AG08395 (cell line): ENCODE data around the gene APRT.
"Not testable (repeated sequence)": the region's sequence is repeated elsewhere in the genome, so short reads cannot be mapped to it uniquely, and the experiment has no call there.

Experiments used
- DNase-seq: peaks from one replicate; pipeline ENCODE4 v3.0.0; 2012; ENCODE audit warnings: mixed read lengths, low spot score

Gene APRT

GRCh38 chr16:88841521-88842307, 30.0 kb upstream of the APRT start:
- DNase-seq, result no peak

GRCh38 chr16:88840600-88841215, 29.0 kb upstream of the APRT start:
- DNase-seq, result no peak

DNA sequence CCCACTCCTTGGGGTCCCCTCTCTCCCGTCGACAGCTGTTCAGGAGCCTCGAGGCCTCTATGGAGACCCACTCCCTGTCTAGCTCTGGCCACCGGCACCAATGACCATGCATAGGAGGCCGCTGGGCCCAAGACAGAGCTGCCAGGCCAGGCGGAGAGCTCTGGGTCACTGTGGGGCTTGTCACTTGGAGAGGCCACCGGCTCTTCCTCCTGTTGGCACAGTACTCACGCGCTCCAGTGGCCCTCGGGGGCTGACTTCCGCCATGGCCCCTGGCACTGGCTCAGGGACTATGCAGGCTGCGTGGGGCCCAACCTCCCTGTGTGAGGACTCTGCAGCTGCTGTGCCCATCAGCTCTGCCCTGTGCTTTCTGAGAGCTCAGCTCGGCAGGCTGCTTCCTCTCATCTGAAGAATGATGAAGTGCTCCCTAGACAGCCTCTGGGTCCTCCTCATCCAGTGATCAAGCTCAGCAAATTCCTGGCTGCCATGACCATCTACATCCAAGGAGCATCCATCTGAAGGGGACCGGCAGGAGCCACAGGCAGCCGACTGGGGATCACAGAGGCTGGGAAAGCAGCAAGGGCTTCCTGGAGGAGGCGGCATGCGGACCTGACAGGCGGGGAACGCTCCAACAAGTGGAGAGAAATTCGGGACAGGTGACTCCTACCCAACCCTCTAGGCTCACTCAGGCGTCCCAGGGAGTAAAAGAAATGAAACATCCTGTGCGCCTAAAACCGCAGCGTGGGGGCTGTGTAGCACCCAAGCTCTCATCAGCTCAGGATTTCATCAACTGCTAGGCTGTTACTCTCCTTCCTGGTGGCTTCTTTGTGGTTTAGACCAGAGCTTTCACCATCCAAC, 28.2 kb upstream of the APRT start:
- DNase-seq, result no peak

- no peak for DNase-seq
These were observed 27.4 kb upstream of the APRT start for GRCh38 chr16:88839026-88839529.

- no peak for DNase-seq
These were observed 26.8 kb upstream of the APRT start for GRCh38 chr16:88838566-88838965.

DNA sequence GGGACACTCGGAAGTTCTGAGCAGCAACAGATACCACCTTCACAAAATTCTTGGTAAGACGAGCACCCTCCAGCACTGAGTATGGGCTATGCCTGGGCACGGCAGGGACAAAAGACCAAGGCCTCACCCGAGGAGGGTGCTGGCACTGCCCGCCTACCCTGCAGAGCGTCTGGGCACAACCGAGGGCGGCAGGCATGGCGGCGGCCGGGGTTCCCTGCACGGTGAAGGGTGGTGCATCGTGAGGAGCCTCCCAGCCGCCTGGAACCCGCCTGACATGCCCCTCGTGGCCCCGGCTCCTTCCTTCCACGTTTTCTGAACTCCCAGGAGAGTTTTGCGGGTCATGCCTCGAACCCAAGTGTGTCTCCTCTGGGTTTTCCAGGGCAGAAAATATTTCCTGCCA, 26.1 kb upstream of the APRT start:
- no peak for DNase-seq

DNA sequence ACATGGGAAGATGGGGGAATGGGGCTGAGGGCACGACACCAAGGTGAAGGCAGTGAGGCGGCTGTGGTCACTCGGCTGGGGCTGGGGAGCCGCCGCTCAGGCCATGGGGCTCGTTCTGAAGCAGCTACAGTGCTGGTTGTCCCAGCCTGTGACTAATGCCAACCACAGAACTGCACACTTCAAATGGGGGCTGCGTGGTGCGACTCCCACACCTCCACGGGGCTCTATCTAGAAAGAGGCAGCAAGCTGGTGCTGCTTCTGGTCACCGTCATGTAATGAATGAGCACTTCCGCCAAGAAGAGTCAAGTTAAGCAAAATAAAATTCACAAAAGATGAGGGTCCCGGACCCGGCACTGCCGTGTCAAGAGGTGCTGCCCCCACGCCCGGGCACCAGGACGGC, 25.1 kb upstream of the APRT start:
- DNase-seq, result no peak

GRCh38 chr16:88835818-88836217, 24.1 kb upstream of the APRT start:
- no peak for DNase-seq

DNA sequence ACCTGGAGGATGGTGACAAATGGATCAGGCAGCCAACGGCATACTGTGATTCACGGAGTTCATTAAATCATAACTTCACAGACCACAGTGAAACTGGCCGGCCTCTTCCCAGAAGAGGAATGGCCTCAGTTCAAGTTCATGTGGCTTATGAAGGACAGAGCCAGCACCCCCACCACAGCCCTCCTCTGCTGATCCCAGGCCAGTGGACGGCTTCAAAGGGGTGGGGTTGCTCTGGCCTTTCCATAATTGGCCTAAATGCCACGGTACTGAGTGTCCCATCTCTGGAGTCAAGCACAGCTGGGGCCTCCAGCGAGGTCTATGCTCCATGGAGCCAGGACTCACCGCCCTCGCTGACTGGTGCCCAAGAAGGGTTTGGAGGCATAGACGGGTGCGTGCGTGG, 23.7 kb upstream of the APRT start:
- no peak for DNase-seq

- no peak for DNase-seq
These were observed 22.9 kb upstream of the APRT start for GRCh38 chr16:88834670-88835069.

DNA sequence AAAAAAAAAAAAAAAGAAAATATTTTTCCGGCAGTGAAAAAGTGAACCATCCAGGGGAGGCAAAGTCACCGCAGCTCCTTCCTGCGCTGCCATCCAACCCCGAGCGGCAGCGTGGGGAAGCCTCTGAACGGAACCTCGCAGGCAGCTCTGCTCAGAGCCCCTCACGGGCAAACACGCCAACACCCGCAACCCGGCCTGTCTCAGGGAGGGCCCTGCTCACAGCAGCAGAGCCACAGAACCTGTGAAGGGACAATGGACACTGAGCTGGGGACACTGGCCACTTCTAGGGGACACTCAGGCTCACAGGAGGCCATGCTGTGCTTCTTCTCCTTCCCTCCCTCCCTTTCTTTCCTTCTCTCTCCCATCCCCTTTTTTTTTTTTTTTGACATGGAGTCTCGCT, 21.4 kb upstream of the APRT start:
- no peak for DNase-seq

- no peak for DNase-seq
These were observed 20.1 kb upstream of the APRT start for GRCh38 chr16:88831838-88832237.

- DNase-seq, result no peak
These were observed 19.1 kb upstream of the APRT start for GRCh38 chr16:88830783-88831182.

DNA sequence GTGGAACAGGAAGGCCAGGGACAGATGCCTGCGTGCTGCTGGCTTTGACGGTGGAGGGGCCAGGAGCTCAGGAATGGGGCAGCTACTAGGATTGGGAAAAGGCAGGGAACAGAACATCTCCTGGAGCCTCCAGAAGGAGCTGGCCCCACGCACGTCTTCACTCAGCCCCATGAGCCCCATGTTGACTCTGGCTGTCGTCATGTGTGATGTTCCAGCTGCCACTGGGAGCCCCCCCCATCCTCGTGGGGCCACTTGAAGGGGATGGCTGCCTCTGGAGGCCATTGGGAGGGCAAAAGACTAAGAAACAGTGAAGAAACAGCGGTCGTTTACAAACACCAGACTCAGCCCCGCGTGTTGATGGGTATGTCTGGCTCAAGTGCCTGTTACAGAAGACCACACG, 18.5 kb upstream of the APRT start:
- DNase-seq, result no peak

DNA sequence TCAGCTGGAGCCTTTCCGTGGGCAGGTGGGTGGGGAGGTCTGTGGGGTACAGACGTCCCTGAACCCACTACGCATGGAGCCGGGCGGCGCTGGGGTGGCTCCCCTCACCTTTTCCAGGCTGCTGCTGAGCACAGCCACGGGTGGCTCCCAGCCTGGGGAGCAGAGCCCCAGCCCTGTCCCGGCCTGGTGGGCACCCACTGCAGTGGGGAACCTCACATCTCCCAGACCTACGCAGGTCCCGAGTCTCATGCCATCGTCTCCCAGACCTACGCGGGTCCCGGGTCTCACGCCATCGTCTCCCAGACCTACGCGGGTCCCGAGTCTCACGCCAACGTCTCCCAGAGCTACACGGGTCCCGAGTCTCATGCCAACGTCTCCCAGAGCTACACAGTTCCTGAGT, 17.0 kb upstream of the APRT start:
- no peak for DNase-seq

GRCh38 chr16:88827727-88828126, 16.0 kb upstream of the APRT start:
- no peak for DNase-seq

- DNase-seq, result no peak
These were observed 14.5 kb upstream of the APRT start for GRCh38 chr16:88826070-88826840.

DNA sequence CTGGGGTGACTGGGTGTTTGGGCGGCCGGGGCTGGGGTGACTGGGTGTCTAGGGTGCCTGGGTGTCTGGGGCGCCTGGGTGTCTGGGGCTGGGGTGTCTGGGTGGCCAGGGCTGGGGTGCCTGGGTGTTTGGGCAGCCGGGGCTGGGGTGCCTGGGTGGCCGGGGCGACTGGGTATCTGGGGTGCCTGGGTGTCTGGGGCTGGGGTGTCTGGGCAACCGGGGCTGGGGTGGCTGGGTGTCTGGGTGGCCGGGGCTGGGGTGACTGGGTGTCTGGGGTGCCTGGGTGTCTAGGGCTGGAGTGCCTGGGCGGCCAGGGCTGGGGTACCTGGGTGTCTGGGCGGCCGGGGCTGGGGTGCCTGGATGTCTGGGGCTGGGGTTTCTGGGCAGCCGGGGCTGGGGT, 13.4 kb upstream of the APRT start:
- no peak for DNase-seq

DNA sequence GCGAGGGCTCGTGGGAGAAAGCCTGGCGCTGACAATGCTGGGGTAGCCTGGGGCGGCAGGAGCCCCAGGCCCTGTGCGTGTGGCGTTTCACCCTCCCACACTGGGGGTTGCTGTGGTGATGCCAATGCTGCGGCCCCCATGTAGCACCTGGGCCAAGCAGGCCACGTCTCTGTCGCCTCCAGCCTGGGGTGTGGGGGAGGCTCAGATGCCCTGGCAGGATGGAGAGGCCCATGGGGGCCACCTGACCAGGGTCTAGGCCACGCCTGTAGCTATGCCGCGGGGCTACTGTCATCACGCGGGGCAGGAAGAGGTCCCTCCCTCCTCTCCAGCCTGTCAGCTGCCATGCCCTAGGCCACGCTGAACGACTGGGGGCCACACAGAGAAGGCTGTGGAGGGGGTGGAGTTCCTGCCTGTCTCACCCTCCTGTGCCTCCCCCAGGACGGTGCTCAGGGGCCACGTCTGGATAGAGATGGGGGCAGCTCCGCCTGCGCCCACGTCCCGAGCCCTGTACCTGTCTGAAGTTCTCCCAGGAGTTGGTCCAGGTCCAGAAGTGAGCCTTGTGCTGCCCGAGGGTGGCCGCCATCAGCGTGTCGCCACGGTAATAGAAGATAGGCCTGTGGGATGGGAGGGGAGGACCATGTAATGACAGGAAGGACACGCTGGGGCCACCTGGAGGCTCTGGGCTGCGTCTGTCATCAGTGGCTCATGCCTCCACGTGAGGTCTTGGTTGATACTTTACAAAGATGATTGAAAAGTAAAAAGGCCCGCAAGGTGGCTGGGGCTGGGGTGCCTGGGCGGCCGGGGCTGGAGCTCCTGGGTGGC, 12.7 kb upstream of the APRT start:
- DNase-seq, result no peak

DNA sequence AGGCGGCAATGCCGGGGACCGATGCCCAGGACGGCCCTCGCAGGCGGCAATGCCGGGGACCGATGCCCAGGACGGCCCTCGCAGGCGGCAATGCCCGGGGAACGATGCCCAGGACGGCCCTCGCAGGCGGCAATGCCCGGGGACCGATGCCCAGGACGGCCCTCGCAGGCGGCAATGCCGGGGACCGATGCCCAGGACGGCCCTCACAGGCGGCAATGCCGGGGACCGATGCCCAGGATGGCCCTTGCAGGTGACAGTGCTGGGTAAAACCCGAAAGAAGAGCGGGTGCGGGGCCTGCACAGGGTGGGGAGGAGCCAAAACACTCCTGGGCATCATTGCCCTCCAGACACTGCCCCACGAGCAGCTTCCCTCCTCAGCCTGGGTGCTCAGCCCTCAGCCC, 11.9 kb upstream of the APRT start:
- DNase-seq, result not testable (repeated sequence)
